GM12878 (cell line): ENCODE data around the gene MKX.

Experiments used
- CHD4 ChIP-seq: fragments of 200-600 bp; sonication (generic); IDR thresholded peaks from 2 replicates; pipeline ENCODE4 v1.6.1; 2016; ENCODE audit warnings: mild to moderate bottlenecking
- CREB1 ChIP-seq: IDR thresholded peaks from 2 replicates; pipeline ENCODE4 v1.6.1; 2012; ENCODE audit warnings: low read depth, mild to moderate bottlenecking, inconsistent platforms
- EZH2 ChIP-seq: IDR thresholded peaks from 2 replicates; pipeline ENCODE4 v1.6.1; 2012; ENCODE audit warnings: low read depth, mild to moderate bottlenecking, control low read depth, inconsistent platforms, low read length, borderline replicate concordance; ENCODE audit not compliant: control insufficient read depth
- MYC ChIP-seq: IDR thresholded peaks from 2 replicates; pipeline ENCODE4 v1.6.1; 2011; ENCODE audit warnings: mild to moderate bottlenecking, low read length, moderate library complexity, inconsistent platforms; ENCODE audit not compliant: insufficient read depth, insufficient replicate concordance, insufficient read length, severe bottlenecking
- POLR2A ChIP-seq: IDR thresholded peaks from 2 replicates; pipeline ENCODE4 v1.6.1; 2011; ENCODE audit warnings: low read depth, mild to moderate bottlenecking, low read length
- POLR2AphosphoS2 ChIP-seq: IDR thresholded peaks from 2 replicates; pipeline ENCODE4 v1.6.1; 2011; ENCODE audit warnings: low read depth, mild to moderate bottlenecking, low read length, improper control_type of control experiment, moderate library complexity
- TAF1 ChIP-seq: IDR thresholded peaks from 2 replicates; pipeline ENCODE4 v1.6.1; 2011; ENCODE audit warnings: mild to moderate bottlenecking, low read depth, low read length, borderline replicate concordance
- TARDBP ChIP-seq: IDR thresholded peaks from 2 replicates; pipeline ENCODE4 v1.6.1; 2016; ENCODE audit warnings: borderline replicate concordance
- TF ChIP-seq, protein P1 (sequence below): IDR thresholded peaks from 2 replicates; pipeline ENCODE4 v1.6.1; 2012; ENCODE audit warnings: low read depth, low read length, improper control_type of control experiment
- TF ChIP-seq, protein P2 (sequence below), 3 experiments: IDR thresholded peaks in 2 of 3; conservative IDR thresholded peaks in 1 of 3; 2 replicates each; pipeline ENCODE4 v1.5.1; 2011; ENCODE audit warnings: low read depth in 3 of 3, low read length in 3 of 3, mild to moderate bottlenecking in 3 of 3, control low read depth in 2 of 3, moderate library complexity in 2 of 3, inconsistent platforms in 1 of 3, mixed read lengths in 1 of 3; ENCODE audit not compliant: control insufficient read depth in 2 of 3, insufficient read depth in 1 of 3; ENCODE audit errors: extremely low read depth in 1 of 3
- TF ChIP-seq, protein P3 (sequence below): IDR thresholded peaks from 2 replicates; pipeline ENCODE4 v1.6.1; 2012; ENCODE audit warnings: mild to moderate bottlenecking, low read depth, low read length
- TF ChIP-seq, protein P4 (sequence below): fragments of 450-650 bp; IDR thresholded peaks from 2 replicates; pipeline ENCODE4 v1.6.1; 2018; ENCODE audit warnings: borderline replicate concordance, mild to moderate bottlenecking; ENCODE audit not compliant: partially characterized antibody

DNA sequence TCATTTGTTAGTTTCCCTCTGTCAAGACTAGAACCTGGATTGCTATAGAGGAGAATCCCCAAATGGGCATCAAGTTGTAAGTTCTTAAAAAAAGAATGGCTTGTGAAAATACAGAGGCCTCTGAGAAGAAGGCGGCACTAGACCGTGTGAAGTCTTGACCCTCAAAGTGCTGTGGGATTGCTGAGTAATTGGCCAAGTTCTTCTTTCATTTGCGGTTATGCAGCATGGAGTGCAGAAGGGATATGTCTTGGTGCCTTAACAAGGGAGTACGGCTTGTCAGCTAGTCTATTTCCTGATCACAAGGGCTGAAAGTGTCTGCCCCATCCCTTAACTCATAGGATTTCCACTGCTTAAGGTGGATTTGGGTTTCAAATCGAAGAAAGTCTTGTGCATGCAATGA lies 81.2 kb downstream of the MKX start:
- TF ChIP-seq POLR2AphosphoS2 (no peak), CHD4 (no peak), EZH2 (no peak), TARDBP (no peak), MYC (no peak), POLR2A (no peak), CREB1 (no peak), TAF1 (no peak)
- TF ChIP-seq, protein P1, sequence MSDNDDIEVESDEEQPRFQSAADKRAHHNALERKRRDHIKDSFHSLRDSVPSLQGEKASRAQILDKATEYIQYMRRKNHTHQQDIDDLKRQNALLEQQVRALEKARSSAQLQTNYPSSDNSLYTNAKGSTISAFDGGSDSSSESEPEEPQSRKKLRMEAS, result no peak
- TF ChIP-seq, protein P2, sequence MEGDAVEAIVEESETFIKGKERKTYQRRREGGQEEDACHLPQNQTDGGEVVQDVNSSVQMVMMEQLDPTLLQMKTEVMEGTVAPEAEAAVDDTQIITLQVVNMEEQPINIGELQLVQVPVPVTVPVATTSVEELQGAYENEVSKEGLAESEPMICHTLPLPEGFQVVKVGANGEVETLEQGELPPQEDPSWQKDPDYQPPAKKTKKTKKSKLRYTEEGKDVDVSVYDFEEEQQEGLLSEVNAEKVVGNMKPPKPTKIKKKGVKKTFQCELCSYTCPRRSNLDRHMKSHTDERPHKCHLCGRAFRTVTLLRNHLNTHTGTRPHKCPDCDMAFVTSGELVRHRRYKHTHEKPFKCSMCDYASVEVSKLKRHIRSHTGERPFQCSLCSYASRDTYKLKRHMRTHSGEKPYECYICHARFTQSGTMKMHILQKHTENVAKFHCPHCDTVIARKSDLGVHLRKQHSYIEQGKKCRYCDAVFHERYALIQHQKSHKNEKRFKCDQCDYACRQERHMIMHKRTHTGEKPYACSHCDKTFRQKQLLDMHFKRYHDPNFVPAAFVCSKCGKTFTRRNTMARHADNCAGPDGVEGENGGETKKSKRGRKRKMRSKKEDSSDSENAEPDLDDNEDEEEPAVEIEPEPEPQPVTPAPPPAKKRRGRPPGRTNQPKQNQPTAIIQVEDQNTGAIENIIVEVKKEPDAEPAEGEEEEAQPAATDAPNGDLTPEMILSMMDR (IDR thresholded peaks at IDR 0.05 in 2 of 3, conservative IDR thresholded peaks at IDR 0.05 in 1 of 3; ENCODE audit: control insufficient read depth in 2 of 3, extremely low read depth in 1 of 3, insufficient read depth in 1 of 3, low read depth in 3 of 3, low read length in 3 of 3), result no peak
- TF ChIP-seq, protein P3, sequence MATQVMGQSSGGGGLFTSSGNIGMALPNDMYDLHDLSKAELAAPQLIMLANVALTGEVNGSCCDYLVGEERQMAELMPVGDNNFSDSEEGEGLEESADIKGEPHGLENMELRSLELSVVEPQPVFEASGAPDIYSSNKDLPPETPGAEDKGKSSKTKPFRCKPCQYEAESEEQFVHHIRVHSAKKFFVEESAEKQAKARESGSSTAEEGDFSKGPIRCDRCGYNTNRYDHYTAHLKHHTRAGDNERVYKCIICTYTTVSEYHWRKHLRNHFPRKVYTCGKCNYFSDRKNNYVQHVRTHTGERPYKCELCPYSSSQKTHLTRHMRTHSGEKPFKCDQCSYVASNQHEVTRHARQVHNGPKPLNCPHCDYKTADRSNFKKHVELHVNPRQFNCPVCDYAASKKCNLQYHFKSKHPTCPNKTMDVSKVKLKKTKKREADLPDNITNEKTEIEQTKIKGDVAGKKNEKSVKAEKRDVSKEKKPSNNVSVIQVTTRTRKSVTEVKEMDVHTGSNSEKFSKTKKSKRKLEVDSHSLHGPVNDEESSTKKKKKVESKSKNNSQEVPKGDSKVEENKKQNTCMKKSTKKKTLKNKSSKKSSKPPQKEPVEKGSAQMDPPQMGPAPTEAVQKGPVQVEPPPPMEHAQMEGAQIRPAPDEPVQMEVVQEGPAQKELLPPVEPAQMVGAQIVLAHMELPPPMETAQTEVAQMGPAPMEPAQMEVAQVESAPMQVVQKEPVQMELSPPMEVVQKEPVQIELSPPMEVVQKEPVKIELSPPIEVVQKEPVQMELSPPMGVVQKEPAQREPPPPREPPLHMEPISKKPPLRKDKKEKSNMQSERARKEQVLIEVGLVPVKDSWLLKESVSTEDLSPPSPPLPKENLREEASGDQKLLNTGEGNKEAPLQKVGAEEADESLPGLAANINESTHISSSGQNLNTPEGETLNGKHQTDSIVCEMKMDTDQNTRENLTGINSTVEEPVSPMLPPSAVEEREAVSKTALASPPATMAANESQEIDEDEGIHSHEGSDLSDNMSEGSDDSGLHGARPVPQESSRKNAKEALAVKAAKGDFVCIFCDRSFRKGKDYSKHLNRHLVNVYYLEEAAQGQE, result no peak
- TF ChIP-seq, protein P4, sequence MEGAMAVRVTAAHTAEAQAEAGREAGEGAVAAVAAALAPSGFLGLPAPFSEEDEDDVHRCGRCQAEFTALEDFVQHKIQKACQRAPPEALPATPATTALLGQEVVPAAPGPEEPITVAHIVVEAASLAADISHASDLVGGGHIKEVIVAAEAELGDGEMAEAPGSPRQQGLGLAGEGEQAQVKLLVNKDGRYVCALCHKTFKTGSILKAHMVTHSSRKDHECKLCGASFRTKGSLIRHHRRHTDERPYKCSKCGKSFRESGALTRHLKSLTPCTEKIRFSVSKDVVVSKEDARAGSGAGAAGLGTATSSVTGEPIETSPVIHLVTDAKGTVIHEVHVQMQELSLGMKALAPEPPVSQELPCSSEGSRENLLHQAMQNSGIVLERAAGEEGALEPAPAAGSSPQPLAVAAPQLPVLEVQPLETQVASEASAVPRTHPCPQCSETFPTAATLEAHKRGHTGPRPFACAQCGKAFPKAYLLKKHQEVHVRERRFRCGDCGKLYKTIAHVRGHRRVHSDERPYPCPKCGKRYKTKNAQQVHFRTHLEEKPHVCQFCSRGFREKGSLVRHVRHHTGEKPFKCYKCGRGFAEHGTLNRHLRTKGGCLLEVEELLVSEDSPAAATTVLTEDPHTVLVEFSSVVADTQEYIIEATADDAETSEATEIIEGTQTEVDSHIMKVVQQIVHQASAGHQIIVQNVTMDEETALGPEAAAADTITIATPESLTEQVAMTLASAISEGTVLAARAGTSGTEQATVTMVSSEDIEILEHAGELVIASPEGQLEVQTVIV, result no peak
